WERI-Rb-1 (cell line): Measurements from ENCODE around the gene PITRM1.

Experiments used
- DNase-seq: peaks from one replicate; pipeline ENCODE4 v3.0.0-alpha.2; 2020
- H3K27ac ChIP-seq: fragments of 250-450 bp; sonication (Bioruptor Pico); 2 replicates; pipeline ENCODE4 v1.5.1; 2020; ENCODE audit warnings: mild to moderate bottlenecking, moderate library complexity
- H3K27me3 ChIP-seq: fragments of 250-450 bp; sonication (Bioruptor Pico); 2 replicates; pipeline ENCODE4 v1.5.1; 2021; ENCODE audit warnings: mild to moderate bottlenecking, low read depth, moderate library complexity; ENCODE audit not compliant: insufficient read depth, severe bottlenecking
- H3K36me3 ChIP-seq: fragments of 250-450 bp; sonication (Bioruptor Pico); 2 replicates; pipeline ENCODE4 v1.5.1; 2020; ENCODE audit warnings: mild to moderate bottlenecking, moderate library complexity
- H3K4me3 ChIP-seq: 2 replicates; pipeline ENCODE4 v1.5.1; 2011; ENCODE audit warnings: low read depth, mild to moderate bottlenecking, control low read depth, low read length
- H3K9me3 ChIP-seq: fragments of 250-450 bp; sonication (Bioruptor Pico); 2 replicates; pipeline ENCODE4 v1.5.1; 2021; ENCODE audit warnings: mild to moderate bottlenecking, moderate library complexity; ENCODE audit not compliant: severe bottlenecking
- CTCF ChIP-seq: IDR thresholded peaks from 2 replicates; pipeline ENCODE4 v1.5.1; 2011; ENCODE audit warnings: low read depth, mild to moderate bottlenecking, control low read depth, inconsistent platforms, low read length

Gene PITRM1

GRCh38 chr10:3123571-3124411 lies 48.8 kb downstream of the PITRM1 start:
- H3K36me3 ChIP-seq = no peaks in the 10 kb centered on the region; the same call in 1 of the 2 replicates
- DNase-seq = no peak
- H3K27me3 ChIP-seq = no peaks in the 10 kb centered on the region
- no peaks in the 10 kb centered on the region for H3K9me3 ChIP-seq
- TF ChIP-seq CTCF = no peak
- H3K4me3 ChIP-seq = no peak overlapping the region
- H3K27ac ChIP-seq = no peak overlapping the region

- no peak for DNase-seq
- no peak overlapping the region for H3K4me3 ChIP-seq
- no peak for TF ChIP-seq CTCF
- H3K27ac ChIP-seq = no peak overlapping the region
- no peaks in the 10 kb centered on the region for H3K9me3 ChIP-seq
- H3K27me3 ChIP-seq = no peaks in the 10 kb centered on the region
- H3K36me3 ChIP-seq = no peaks in the 10 kb centered on the region; the same call in 1 of the 2 replicates
Observed at GRCh38 chr10:3122486-3123205, 49.9 kb downstream of the PITRM1 start.

GRCh38 chr10:3122034-3122433 lies 50.5 kb downstream of the PITRM1 start:
- Histone ChIP-seq H3K27ac (no peak overlapping the region), H3K27me3 (no peaks in the 10 kb centered on the region), H3K9me3 (no peaks in the 10 kb centered on the region), H3K36me3 (no peaks in the 10 kb centered on the region; the same call in 1 of the 2 replicates), H3K4me3 (no peak overlapping the region)
- TF ChIP-seq CTCF = no peak
- no peak for DNase-seq

- H3K36me3 ChIP-seq = no peaks in the 10 kb centered on the region; the same call in 1 of the 2 replicates
Observed at GRCh38 chr10:3119796-3120459, 52.7 kb downstream of the PITRM1 start.

GRCh38 chr10:3118641-3119091 lies 53.9 kb downstream of the PITRM1 start:
- Histone ChIP-seq H3K27ac (no peak overlapping the region), H3K36me3 (no peaks in the 10 kb centered on the region; the same call in 1 of the 2 replicates), H3K9me3 (no peaks in the 10 kb centered on the region), H3K27me3 (no peaks in the 10 kb centered on the region), H3K4me3 (no peak overlapping the region)
- no peak for TF ChIP-seq CTCF
- no peak for DNase-seq

More at GRCh38 chr10:3119796-3120459, 52.7 kb downstream of the PITRM1 start:
- Histone ChIP-seq H3K9me3 (no peaks in the 10 kb centered on the region), H3K4me3 (no peak overlapping the region), H3K27ac (no peak overlapping the region), H3K27me3 (no peaks in the 10 kb centered on the region)
- DNase-seq = peak; percentile 24
- peak; percentile 38 for TF ChIP-seq CTCF
